ENCODE results near the gene LMO1.

Gene LMO1

GRCh38 chr11:8233691-8234424 lies 29.8 kb downstream of the LMO1 start:
- TF ChIP-seq EZH2phosphoT487 (IDR thresholded peaks at IDR 0.05; ENCODE audit: borderline replicate concordance, low read length) (no peak), CTCF (IDR thresholded peaks at IDR 0.05; ENCODE audit: low read depth, low read length, poor library complexity, severe bottlenecking) (no peak)
- Histone ChIP-seq H3K4me1 (ENCODE audit: control insufficient read depth, low read length) (no peaks in the 10 kb centered on the region), H3K27me3 (ENCODE audit: control insufficient read depth, low read length) (no peaks in the 10 kb centered on the region), H3K4me3 (ENCODE audit: low read length) (no peak overlapping the region), H4K20me1 (ENCODE audit: control insufficient read depth, insufficient read depth, low read depth, low read length) (no peaks in the 10 kb centered on the region), H3K9me3 (ENCODE audit: control insufficient read depth, insufficient read depth, low read length) (no peaks in the 10 kb centered on the region), H3K9me2 (replicated peaks; ENCODE audit: control insufficient read depth, low read length) (no peaks in the 10 kb centered on the region), H3K4me2 (ENCODE audit: low read length) (no peak overlapping the region), H3K36me3 (ENCODE audit: control insufficient read depth, low read length) (no peaks in the 10 kb centered on the region), H3F3A (ENCODE audit: control insufficient read depth, insufficient read depth) (no peaks in the 10 kb centered on the region), H3K79me2 (ENCODE audit: control insufficient read depth, low read length) (no peaks in the 10 kb centered on the region), H3K27ac (ENCODE audit: low read depth, low read length) (no peak overlapping the region)

- Histone ChIP-seq H3K79me2 (ENCODE audit: control insufficient read depth, low read length) (no peaks in the 10 kb centered on the region), H3K27me3 (ENCODE audit: control insufficient read depth, low read length) (no peaks in the 10 kb centered on the region), H3K9me2 (replicated peaks; ENCODE audit: control insufficient read depth, low read length) (no peaks in the 10 kb centered on the region), H3K27ac (ENCODE audit: low read depth, low read length) (no peak overlapping the region), H3F3A (ENCODE audit: control insufficient read depth, insufficient read depth) (no peaks in the 10 kb centered on the region), H3K36me3 (ENCODE audit: control insufficient read depth, low read length) (no peaks in the 10 kb centered on the region), H3K4me3 (ENCODE audit: low read length) (no peak overlapping the region), H3K4me2 (ENCODE audit: low read length) (no peak overlapping the region), H3K9me3 (ENCODE audit: control insufficient read depth, insufficient read depth, low read length) (no peaks in the 10 kb centered on the region), H3K4me1 (ENCODE audit: control insufficient read depth, low read length) (no peaks in the 10 kb centered on the region), H4K20me1 (ENCODE audit: control insufficient read depth, insufficient read depth, low read depth, low read length) (no peaks in the 10 kb centered on the region)
- no peak for TF ChIP-seq EZH2phosphoT487 (IDR thresholded peaks at IDR 0.05; ENCODE audit: borderline replicate concordance, low read length)
- no peak for TF ChIP-seq CTCF (IDR thresholded peaks at IDR 0.05; ENCODE audit: low read depth, low read length, poor library complexity, severe bottlenecking)
Observed at GRCh38 chr11:8232849-8233606, 30.6 kb downstream of the LMO1 start.

- H3K27ac ChIP-seq (ENCODE audit: low read depth, low read length): no peak overlapping the region
- H3F3A ChIP-seq (ENCODE audit: control insufficient read depth, insufficient read depth): no peaks in the 10 kb centered on the region
- H4K20me1 ChIP-seq (ENCODE audit: control insufficient read depth, insufficient read depth, low read depth, low read length): no peaks in the 10 kb centered on the region
- no peak for TF ChIP-seq CTCF (IDR thresholded peaks at IDR 0.05; ENCODE audit: low read depth, low read length, poor library complexity, severe bottlenecking)
- TF ChIP-seq EZH2phosphoT487 (IDR thresholded peaks at IDR 0.05; ENCODE audit: borderline replicate concordance, low read length): no peak
- no peak overlapping the region for H3K4me3 ChIP-seq (ENCODE audit: low read length)
- no peaks in the 10 kb centered on the region for H3K36me3 ChIP-seq (ENCODE audit: control insufficient read depth, low read length)
- H3K4me1 ChIP-seq (ENCODE audit: control insufficient read depth, low read length): no peaks in the 10 kb centered on the region
- no peaks in the 10 kb centered on the region for H3K79me2 ChIP-seq (ENCODE audit: control insufficient read depth, low read length)
- no peaks in the 10 kb centered on the region for H3K27me3 ChIP-seq (ENCODE audit: control insufficient read depth, low read length)
- H3K9me3 ChIP-seq (ENCODE audit: control insufficient read depth, insufficient read depth, low read length): no peaks in the 10 kb centered on the region
- H3K4me2 ChIP-seq (ENCODE audit: low read length): no peak overlapping the region
- H3K9me2 ChIP-seq (replicated peaks; ENCODE audit: control insufficient read depth, low read length): no peaks in the 10 kb centered on the region
Observed at GRCh38 chr11:8232414-8232813, 31.3 kb downstream of the LMO1 start.
